GM21390 (cell line): ENCODE measurements around the gene EIF4E2.
"Not testable (repeated sequence)": the region's sequence is repeated elsewhere in the genome, so short reads cannot be mapped to it uniquely, and the experiment has no call there.

Source experiments
- ATAC-seq: cut with Tn5 transposase; IDR thresholded peaks from one replicate; pipeline ENCODE4 v1.9.1; 2021; ENCODE audit not compliant: unreplicated experiment

Gene EIF4E2

GRCh38 chr2:232521959-232522622 lies 28.4 kb upstream of the EIF4E2 start:
- ATAC-seq = no peak

GRCh38 chr2:232522623-232523401 lies 27.7 kb upstream of the EIF4E2 start:
- no peak for ATAC-seq

- no peak for ATAC-seq
These were observed 27.1 kb upstream of the EIF4E2 start for GRCh38 chr2:232523402-232523681.

GRCh38 chr2:232523682-232524597 lies 26.5 kb upstream of the EIF4E2 start:
- ATAC-seq = no peak

- ATAC-seq = no peak
These were observed 25.7 kb upstream of the EIF4E2 start for GRCh38 chr2:232524771-232525170.

GRCh38 chr2:232525199-232525598 lies 25.3 kb upstream of the EIF4E2 start:
- no peak for ATAC-seq

GRCh38 chr2:232525791-232526371 lies 24.6 kb upstream of the EIF4E2 start, which contains the start of gene CHRND:
Gene CHRND, plus strand, starts transcription at chr2:232526160. Its CDS starts 56 bp downstream, at chr2:232526216.
- no peak for ATAC-seq

- no peak for ATAC-seq
These were observed 24.0 kb upstream of the EIF4E2 start for GRCh38 chr2:232526372-232526941.

GRCh38 chr2:232527905-232528470 lies 22.5 kb upstream of the EIF4E2 start:
- ATAC-seq = no peak

GRCh38 chr2:232528746-232529460 lies 21.6 kb upstream of the EIF4E2 start:
- no peak for ATAC-seq

GRCh38 chr2:232529806-232530547 lies 20.5 kb upstream of the EIF4E2 start:
- ATAC-seq = no peak

GRCh38 chr2:232530626-232531260 lies 19.7 kb upstream of the EIF4E2 start:
- ATAC-seq = no peak

- no peak for ATAC-seq
These were observed 18.1 kb upstream of the EIF4E2 start for GRCh38 chr2:232532419-232532818.

GRCh38 chr2:232532821-232533220 lies 17.7 kb upstream of the EIF4E2 start:
- ATAC-seq = not testable (repeated sequence)

- no peak for ATAC-seq
These were observed 16.4 kb upstream of the EIF4E2 start for GRCh38 chr2:232533944-232534710.

GRCh38 chr2:232534940-232535651 lies 15.4 kb upstream of the EIF4E2 start:
- no peak for ATAC-seq

- no peak for ATAC-seq
These were observed 14.5 kb upstream of the EIF4E2 start for GRCh38 chr2:232535761-232536530.
